GM19240 (cell line): Measurements from ENCODE around the gene CDK17.
"Not testable (repeated sequence)": the region's sequence is repeated elsewhere in the genome, so short reads cannot be mapped to it uniquely, and the experiment has no call there.

ENCODE experiments used
- DNase-seq: peaks from one replicate; pipeline ENCODE4 v3.0.0; 2011; ENCODE audit warnings: low spot score; ENCODE audit not compliant: insufficient read length

The CDK17 gene

DNA sequence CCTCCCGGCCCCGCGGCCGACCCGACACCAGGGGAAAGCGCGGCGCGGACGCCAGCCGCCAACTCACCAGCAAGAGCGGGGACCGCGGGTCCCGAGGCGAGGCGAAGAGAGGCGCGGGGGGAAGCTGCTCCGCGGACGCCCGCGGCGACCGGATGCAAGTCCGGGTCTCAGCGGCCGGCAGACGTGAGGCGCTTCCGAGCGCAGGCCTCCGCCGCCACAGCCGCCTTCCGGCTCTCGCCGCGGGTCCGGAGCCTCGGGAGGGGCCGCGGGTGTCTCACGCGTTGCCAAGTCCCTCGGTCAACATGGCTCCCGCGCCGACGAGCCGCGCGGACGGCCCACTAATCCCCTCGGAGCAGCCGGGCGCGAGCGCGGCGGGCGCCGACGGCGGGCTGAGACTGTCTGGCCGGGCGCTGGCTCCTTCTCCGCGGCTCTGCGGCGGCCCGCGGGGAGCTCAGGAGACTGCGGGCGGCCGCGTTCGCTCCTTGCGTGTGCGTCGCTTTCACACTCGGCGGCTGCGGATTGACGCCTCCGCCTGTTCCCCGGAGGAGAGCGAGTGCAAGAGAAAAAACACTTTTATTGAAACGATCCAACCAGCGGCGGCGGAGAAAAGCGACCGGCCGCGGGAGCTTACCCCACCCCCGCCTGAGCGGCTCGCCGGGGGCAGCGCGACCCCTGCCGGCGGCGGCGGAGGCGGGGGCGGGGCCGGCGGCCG is at the start of gene CDK17:
CDK17 (minus strand) TSS at position 521 of the 712 bp plus-strand sequence. CDS start 65,603 bp downstream, outside the sequence.
- peak; percentile 41 for DNase-seq

DNA sequence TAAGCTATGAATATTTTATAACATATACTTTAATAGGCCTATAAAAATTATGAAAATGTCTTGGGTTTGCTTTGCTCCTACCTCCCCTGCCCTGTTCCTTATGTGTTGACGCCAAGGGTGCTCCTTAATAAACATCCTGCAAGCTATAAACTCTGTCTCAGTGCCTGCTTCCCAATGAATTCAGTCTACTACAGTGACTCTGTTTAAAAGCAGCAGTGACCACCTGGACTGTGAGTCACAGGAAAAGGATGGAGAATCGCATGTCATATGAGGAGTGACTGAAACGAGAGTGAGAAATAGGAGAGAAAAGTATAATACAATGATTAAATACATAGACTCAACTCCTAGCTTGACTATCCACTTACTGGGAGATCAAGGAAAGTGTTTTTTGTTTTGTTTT is 48.1 kb upstream of the CDK17 start:
- DNase-seq: no peak

DNA sequence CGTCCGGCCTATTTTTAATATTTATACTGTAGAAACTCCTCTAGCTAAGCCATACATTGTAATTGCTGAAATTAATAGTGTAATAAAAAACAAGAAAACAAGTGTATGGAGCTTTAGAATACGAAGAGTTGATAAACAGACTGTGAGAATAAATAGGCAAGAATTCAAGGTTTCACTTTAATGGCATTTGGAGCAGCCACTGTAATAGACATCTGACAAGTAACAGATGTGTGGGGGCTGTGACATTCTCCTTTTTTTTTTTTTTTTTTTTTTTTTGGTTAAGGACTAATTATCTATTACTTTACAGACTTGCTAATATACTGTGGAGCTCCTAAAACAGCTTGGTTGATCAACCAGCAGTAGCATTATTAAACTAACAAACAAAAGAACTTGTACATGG is 47.0 kb upstream of the CDK17 start:
- DNase-seq: no peak

DNA sequence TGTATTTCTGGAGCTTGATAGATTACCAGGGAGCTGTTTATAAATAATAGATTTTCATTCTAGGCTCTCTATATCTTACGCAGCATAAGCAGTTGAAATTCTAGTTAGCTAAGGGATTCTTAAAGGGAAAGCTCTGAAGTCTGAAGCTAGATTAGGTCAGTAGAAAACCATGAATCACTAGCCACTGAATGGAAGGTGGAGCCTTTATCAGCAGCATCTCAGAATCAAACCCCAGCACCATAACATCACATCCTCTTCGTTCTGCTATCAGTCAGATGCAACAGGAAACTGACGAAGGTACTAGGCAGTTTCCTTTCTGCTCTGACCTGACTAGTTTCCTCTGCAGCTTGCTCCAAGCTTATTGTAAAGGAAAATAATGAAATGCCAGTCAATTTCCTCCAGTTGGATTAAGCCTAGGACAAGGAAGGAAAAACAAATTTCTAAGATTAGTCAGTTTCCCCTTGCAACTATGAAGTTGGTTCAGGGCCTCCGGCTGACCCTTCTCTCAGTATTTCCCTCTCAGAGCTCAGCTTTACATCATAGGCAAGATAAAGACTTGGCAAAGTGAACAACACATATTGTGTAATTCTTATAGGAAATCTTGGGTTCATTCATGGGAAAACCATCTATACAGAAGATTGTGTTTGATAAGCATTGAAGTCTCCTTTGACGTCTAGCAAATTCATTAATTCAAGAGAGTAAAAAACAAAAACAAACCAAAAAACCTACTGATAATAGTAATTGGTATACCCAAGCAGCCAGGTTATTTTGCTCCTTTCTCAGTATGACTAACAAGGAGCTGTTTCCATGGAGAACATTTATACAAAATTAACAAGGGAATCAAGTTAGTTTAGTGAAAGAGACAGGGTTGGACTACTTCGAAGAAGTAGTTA is 45.7 kb upstream of the CDK17 start:
- peak; percentile 17 for DNase-seq

DNA sequence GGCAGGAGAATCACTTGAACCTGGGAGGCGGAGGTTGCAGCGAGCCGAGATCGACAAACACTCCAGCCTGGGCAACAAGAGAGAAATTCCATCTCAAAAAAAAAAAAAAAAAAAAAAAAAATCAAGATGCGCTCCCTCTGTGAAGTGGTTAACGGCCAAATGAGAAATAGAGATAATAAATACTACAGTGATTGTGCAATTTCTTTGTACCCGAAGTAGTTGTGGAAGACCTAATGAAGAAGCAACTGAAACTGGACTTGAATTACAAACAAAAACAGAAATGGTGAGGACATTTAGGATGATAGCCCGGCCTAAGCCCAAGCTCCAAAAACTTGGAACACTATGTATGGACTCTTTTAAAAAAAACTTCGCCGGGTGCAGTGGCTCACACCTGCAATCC is 44.2 kb upstream of the CDK17 start:
- DNase-seq: no peak

DNA sequence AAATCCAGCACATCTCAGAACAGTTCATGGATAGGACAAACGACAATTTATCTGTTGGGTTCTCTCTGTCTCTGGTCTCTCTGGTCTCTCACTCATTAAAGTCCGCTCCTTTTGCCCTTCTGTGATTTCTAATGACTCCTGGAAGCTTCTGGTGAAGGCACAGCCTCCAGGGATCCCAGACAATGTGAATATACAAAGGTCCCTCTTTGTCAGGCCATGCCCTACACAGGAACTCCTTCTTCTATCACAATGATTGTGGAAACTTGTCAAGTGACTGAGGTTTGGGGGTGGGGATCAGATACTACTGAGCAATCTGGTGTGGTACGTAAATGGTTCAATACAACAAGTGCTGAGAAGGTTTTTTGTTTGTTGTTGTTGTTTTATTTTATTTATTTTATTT is 42.7 kb upstream of the CDK17 start:
- no peak for DNase-seq

DNA sequence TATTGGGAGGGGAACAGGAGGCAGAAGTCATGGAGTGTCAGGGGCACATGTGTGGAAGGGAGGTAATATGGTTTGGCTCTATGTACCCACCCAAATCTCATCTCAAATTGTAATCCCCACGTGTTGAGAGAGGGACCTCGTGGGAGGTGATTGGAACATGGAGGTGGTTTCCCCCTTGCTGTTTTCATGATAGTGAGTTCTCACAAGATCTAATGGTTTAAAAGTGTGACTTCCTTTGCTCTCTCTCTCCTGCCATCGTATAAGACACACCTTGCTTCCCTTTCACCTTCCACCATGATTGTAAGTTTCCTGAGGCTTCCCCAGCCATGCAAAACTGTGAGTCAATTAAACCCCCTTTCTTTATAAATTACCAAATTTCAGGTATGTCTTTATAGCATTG is 41.6 kb upstream of the CDK17 start:
- DNase-seq: no peak

DNA sequence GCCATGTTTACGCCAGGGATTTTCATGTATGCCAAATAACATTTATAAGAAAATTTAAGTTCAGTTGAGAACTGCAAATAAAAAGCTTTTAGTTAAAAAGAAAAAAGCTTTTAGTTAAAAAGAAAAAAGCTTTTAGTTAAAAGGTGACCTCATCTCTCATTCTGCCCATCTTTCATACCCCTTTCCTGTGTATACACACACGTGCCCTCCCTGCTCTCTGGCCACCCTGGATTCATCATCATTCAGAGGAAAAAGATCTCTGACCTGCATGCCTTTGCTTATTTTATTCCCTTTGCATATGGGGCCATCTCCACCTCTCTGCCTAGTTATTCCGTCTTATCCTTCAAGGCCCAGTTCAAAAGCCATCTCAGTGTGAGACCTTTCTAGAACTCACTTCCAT is 38.1 kb upstream of the CDK17 start:
- no peak for DNase-seq

DNA sequence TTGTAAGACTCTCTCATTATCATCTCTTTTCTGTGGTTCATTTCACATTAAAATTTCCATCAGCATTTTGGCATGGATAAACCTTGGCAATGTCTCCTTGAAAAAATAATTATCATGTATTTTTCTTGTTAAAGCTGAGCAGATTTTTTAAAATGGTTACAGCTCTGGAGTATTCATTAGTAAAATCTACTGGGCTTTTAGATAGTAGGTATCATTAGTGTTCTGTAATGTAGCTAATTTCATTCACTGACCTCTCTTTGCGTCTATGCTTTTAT is 36.9 kb upstream of the CDK17 start:
- no peak for DNase-seq

DNA sequence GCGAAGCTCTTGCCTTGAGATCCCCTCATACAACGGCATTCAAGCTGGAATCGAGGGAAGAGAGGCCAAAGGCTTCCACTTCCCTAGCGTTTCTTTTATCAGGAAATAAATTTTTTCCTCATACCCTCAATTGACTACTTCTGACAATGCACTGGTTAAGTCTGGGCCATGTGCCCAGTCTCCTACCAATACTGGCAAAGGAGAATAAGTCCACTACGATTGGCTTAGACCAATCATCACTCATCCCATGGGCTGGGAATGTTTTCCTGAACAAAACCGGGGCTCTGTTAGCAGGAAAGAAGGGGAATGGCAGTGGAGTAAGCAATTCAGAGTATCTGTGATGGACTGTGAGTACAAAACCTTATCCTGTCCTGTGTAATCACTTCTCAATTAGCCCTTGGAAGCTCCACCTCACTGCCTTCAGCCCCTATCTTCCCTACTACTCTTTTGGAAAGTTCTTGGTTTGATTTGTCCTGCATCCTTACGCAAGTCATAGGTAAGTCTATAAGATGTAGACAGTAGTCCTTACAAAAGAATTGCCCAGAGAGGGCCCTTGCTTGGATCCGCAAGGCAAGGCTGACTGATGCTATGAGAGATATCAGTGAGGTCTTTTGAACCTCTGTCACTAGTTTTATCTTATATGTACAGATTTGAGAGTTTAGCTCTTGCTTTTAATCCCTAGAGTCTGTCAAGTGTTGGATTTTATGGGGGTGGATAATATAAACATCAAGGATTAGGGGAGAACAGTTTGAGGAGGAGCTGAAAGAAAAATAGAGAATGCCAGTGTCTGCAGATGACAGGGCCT is 36.3 kb upstream of the CDK17 start:
- no peak for DNase-seq

DNA sequence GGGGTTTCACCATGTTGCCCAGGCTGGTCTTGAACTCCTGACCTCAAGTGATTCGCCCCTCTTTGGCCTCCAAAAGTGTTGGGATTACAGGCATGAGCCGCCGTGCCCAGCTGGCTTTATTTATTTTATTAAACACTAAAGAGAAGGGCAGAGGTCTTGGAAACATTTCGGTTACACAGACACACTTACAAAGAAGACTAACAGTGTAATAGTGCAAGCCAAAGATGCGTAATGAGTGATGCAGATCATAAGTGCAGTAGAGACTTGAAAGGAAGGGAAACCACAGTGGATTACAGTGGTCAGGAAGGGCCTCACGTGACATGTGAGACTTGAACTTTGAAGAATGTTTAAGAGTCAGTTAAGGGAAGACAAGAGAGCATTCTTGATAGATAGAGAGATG is 33.9 kb upstream of the CDK17 start:
- DNase-seq: no peak

DNA sequence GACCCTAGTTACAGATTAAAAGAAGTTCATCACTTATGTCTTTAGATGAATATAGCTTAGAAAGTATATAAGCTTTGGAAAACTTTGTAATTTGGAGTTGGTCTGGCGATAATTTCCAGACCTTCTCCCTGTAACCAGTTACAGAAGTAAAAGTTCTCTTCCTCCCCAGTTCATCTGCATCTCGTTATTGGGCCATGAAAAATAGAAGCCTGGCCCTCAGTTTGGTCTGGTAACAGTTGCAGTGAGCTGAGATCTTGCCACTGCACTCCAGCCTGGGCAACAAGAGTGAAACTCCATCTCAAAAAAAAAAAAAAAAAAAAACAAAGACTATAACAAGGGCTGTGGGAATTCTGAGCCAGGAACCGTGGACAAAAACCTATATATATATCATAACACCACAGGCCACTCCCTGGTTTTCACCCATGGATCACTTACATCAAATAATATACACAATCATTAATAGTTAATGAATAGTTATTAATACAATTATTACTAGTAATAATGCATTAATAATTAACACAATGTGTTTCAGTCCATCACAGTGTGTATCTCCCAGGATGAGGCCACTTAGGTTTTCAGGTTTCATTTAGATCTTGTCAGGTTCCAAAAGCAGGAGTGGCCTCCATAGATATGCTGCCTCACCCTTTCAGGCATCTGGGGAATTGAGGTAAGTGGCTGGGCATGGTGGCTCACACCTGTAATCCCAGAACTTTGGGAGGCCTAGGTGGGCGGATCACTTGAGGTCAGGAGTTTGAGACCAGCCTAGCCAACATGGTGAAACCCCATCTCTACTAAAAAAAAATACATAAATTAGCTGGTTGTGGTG is 32.5 kb upstream of the CDK17 start:
- DNase-seq: not testable (repeated sequence)

DNA sequence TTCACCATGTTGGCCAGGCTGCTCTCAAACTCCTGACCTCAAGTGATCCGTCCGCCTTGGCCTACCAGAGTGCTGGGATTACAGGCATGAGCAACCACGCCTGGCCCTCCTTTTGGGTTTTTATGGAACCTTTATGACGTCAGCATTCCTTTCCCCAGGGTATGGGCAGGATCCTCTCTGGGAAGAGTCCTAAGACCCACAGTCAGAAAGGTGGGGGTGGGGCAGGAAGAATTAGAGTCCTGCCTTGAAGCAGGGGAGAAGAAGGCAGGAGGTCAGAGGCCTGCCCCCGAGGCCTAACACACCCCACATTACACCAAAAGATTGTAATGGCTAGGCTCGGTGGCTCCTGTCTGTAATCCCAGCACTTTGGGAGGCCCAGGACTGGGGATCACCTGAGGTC is 30.8 kb upstream of the CDK17 start:
- DNase-seq: no peak

DNA sequence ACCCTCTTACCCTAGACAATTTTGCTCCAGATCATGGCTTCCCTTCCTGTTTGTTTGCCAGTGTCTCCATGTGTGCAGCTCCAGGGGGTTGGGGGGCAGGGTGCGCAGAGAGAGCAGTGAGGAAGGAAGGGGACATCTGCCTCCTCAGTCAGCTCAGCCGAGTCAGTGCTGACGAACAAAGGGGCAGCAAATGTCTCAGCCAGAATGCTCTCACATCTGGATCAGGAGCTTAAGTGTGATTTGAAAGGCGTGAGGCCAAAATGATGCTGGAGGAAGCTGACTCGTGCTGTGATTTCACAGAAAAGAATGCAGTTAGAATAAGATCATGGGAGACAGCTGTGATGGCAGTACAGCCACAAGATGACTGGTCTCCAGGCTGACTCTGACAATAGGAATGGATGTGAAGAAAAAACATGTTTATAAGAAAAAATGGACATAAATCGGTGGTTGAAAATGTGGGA is 27.1 kb upstream of the CDK17 start:
- DNase-seq: no peak

DNA sequence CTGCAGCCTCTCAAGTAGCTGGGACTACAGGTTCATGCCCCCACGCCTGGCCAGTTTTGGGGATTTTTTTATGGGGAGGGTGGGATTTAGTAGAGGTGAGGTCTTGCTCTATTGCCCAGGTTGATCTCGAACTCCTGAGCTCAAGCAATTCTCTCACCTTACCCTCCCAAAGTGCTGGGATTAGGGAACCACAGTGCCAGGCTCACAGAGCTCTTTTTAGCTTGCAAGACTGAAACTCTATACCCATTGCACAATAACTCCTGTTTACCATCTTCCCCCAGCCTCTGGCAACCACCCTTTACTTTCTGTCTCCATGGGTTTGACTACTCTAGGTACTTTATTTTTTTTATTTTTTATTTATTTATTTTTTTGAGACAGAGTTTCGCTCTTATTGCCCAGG is 25.7 kb upstream of the CDK17 start:
- no peak for DNase-seq

DNA sequence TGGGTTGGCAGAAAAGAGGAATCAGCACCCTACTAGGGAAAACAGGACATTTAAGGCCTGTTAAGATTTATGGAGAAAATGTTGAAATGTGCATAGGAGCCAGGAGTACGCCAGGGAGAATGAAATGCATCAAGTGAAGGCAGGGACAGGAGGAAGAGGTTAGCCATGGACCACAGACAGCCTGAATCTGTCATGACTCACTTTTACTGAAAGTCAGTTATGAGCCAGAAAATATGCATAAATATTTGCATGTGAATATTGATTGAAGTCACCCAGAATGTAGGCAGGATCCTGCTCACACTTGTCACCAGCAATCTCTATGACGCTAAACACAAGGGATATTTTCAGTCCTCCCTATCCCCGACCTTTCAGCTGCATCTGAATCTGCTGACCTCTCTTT is 25.1 kb upstream of the CDK17 start:
- DNase-seq: no peak

DNA sequence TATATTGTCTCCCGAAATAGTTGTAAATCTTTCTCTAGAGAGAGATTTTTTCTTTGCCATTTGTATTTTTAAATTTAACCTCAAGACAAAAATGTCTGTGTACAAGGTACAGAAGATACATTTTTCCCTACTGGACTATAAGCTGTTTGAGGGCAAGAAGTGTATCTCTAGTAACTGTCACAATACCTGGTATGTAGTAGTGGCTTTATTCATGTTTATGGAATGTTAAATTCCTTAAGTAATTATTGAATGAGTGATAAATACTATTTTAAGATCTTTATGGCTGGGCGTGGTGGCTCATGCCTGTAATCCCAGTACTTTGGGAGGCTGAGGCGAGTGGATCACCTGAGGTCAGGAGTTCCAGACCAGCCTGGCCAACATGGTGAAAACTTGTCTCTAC is 24.4 kb upstream of the CDK17 start:
- DNase-seq: no peak

DNA sequence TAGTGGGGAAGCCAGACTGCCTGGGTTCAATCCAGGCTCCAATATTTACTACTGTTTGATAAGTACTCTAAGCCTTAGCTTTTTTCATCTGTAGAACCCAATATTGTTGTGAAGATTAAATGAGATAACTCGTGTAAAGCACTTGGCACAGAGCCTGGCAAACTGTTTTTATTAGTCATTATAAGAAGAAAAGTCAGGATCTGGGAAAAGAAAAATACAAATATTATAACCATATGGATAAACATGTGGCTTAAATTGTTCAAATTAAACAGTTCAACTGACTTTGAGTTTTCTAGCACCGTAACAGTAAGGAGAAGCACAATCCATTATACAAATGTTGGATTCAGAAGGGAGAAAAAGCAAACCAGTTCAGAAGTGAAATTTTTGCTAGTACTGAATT is 22.0 kb upstream of the CDK17 start:
- no peak for DNase-seq

DNA sequence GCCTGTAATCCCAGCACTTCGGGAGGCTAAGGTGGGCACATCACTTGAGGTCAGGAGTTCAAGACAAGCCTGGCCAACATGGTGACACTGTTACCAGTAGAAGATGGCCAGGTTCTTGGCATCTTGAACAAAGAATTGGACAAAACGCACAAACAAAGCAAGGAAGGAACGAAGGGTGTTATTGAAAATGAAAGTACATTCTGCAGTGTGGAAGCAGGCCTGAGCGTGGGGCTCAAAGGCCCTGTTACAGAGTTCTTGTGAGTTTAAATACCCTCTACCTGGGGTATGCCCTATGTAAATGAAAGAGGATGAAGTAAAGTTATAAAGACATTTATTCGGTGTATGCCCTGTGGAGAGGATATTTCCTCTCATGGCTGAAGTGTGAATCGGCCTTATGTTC is 20.8 kb upstream of the CDK17 start:
- DNase-seq: no peak

DNA sequence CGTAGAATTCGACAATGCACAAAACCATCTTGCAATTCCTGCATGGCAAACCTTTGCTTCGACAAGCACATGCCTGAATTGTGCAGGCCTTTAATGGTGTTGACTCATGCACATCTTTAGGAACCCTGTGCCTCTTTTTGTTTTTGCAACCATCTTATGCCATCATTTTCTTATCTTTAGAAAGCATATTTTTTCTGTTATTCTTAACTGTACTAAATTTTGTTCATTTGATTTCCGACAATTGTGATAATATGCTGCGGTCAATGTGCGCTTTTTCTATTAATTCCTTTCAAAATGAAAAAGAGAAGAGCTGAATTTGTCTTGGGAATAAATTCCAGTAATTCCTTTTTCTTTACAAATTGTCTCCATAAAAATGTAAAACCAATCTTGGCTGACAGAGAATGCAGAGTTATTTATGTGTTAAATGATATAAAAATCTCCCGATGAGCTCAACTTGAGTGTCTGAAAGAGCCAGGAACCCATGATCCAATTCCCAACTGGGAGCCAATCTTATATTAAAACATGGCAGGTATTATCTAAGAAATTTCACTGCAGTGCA is 20.1 kb upstream of the CDK17 start:
- no peak for DNase-seq
